KG1 (cell line): ENCODE results near the gene TRIM49B.
"Not testable (repeated sequence)": the region's sequence is repeated elsewhere in the genome, so short reads cannot be mapped to it uniquely, and the experiment has no call there.

Experiments
- DNase-seq: peaks from one replicate; lab custom pipeline; 2025; lab: John Stamatoyannopoulos, UW

TRIM49B gene, protein sequence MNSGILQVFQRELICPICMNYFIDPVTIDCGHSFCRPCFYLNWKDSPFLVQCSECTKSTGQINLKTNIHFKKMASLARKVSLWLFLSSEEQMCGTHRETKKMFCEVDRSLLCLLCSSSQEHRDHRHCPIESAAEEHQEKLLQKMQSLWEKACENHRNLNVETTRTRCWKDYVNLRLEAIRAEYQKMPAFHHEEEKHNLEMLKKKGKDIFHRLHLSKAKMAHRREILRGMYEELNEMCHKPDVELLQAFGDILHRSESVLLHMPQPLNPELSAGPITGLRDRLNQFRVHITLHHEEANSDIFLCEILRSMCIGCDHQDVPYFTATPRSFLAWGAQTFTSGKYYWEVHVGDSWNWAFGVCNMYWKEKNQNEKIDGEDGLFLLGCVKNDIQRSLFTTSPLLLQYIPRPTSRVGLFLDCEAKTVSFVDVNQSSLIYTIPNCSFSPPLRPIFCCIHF

DNA sequence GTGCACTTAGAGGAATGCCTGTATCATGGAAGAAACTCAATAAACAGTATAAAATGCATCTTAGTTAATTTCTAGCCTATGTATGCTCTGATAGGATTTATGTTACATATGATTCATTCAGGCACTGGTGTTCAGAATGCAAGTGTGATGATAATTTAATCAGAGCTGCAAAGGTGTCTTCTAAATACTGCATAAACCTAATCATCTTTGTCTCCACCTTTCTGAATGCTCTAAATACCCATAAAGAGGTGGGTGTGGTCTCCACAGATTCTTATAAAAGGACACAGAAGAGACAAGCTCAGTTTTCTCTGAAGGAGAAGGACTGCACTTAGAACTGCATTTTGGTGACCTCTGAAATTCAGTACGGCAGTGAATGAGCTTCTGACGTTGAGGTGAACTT lies at the start of gene TRIM49B:
Gene TRIM49B, plus strand, starts transcription at position 301 of the 400 bp plus-strand sequence. CDS start 2,777 bp downstream, outside the sequence.
- DNase-seq, result not testable (repeated sequence)

DNA sequence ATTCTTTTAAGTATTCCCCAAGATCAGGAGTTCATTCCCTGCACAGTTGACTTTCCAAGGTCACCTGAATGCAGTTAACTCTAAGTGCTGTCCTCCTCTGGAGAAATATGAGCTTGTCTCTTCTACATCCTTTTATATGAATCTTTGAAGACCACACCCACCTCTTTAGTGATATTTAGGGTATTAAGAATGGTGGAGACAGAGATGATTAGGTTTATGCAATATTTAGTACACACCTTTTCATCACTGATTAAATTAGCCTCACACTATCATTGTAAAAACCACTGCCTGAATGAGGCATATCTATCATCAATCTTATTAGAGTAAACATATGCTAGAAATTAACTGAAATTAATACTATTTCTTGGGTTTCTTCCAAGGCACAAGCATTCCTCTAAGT lies 44.8 kb upstream of the TRIM49B start, which contains the start of gene TRIM51G:
Gene TRIM51G, minus strand, starts transcription at position 101 of the 400 bp plus-strand sequence. CDS start 2,190 bp downstream, outside the sequence.
- not testable (repeated sequence) for DNase-seq

DNA sequence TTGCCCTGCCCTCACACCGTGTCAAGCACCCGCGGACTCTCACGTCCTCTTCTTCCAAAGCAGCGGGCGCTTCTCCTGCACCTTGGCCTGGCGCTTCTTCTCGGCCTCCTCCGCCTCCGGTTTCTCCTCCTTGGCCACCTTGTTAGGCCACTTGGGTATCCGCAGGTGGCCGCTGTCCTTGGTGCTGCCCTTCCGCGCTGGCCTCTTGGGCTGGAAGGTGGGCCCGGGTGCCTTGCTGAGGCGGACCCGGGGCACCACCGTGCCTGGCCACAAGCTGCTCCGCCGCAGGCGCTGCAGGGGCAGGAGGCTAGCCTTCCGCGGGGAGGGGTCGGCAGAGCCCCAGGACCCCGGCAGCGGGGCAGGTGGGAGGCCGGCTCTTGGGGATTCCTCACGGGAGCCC lies 19.6 kb downstream of the TRIM49B start:
- DNase-seq, result not testable (repeated sequence)

DNA sequence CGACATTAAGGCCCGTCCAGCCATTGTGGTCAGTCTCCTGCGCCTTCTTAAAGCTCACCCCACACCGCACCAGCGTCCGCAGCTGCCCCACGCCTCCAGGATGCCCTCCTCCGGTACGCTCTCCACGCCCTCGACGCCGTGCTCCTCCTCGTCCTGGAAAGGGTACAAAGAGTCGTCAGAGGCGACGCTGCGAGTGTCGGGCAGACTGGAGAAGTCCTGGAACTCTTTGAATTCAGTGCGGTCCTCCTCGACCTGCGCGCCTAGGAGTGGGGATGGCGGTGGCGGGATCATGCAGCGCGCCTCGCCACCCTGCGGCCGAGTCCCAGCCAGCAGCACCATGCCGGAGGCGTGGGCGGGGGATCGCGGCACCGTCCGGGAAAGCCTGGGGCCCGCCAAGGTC lies 21.2 kb downstream of the TRIM49B start:
- DNase-seq, result not testable (repeated sequence)

DNA sequence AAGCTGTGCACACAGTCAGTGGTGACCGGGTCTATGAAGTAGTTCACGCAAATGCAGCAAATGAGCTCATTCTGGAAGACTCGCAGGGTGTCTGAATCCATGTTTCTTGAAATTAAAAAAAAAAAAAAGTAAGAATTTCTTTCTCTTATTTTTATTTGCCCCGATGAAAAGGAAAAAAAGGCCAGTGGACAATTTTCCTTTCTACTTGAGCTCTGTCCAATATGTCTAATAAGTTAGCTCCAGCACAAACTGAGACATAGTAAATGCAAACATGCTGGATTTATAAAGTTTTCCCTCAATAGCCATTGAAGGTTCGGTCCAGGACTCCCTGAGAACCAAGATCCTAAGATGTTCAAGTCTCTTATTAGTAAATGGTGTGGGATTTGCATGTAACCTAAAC lies 30.4 kb downstream of the TRIM49B start, which contains the start of gene TRIM64C:
Gene TRIM64C, minus strand, starts transcription at position 101 of the 400 bp plus-strand sequence. Its CDS starts 0 bp downstream, at position 101.
- not testable (repeated sequence) for DNase-seq

DNA sequence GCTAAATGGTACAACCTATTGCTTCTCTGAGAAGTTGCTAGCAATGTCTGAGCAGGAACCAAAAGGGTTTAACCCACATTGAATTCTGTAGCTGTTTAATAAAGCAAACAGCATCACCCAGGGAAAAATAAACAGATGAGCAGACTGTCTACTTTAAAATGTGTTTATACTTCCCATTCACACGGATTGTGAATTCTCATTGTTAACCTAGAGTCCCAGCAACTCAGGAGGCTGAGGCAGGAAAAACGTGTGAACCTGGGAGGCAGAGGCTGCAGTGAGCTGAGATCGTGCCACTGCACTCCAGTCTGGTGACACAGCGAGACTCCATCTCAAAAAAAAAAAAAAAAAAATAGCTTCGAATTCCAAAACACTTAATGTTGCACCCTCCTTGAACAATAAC lies 41.3 kb downstream of the TRIM49B start:
- DNase-seq, result not testable (repeated sequence)
